Transverse colon (tissue), 4 donors: ENCODE results near the gene DGKZ. TPM values are rescaled to one million over a fixed set of nuclear protein-coding genes. Genes with fewer than 3 reads are reported as not detected.
"Not testable (repeated sequence)": the region's sequence is repeated elsewhere in the genome, so short reads cannot be mapped to it uniquely, and the experiment has no call there.

Source experiments
- DNase-seq: peaks from one replicate; pipeline ENCODE4 v3.0.0-alpha.2; 2019
- H3K27ac ChIP-seq, 4 donors: fragments of 200-600 bp; sonication (generic); 2 replicates each; pipeline ENCODE4 v1.5.1; 2016 to 2018; ENCODE audit warnings: inconsistent platforms in 4 of 4
- H3K27me3 ChIP-seq: fragments of 200-600 bp; sonication (generic); 2 replicates; pipeline ENCODE4 v1.5.1; 2017; ENCODE audit warnings: inconsistent platforms
- H3K36me3 ChIP-seq, 4 donors: fragments of 200-600 bp; sonication (generic); 2 replicates each; pipeline ENCODE4 v1.5.1; 2017 to 2019; ENCODE audit warnings: inconsistent platforms in 4 of 4
- H3K4me1 ChIP-seq, 4 donors: fragments of 200-600 bp; sonication (generic); 2 replicates each; pipeline ENCODE4 v1.5.1; 2017 to 2020; ENCODE audit warnings: inconsistent platforms in 4 of 4
- H3K4me3 ChIP-seq, 4 donors: fragments of 200-600 bp; sonication (generic); 1 replicate in 1 of 4; 2 replicates in 3 of 4; pipeline versions ENCODE4 v1.5.1 to v1.6.1; 2017 to 2019; ENCODE audit warnings: inconsistent platforms in 4 of 4
- H3K9me3 ChIP-seq, 2 donors: fragments of 200-600 bp; sonication (generic); 2 replicates each; pipeline ENCODE4 v1.5.1; 2017 to 2019; ENCODE audit warnings: inconsistent platforms in 2 of 2
- EP300 ChIP-seq: sonication (generic); formaldehyde crosslinking; IDR thresholded peaks from one replicate; pipeline ENCODE4 v1.6.1; 2017; ENCODE audit warnings: antibody characterized with exemption, low read depth
- POLR2A ChIP-seq: fragments of 450-650 bp; IDR thresholded peaks from one replicate; pipeline ENCODE4 v1.6.1; 2016; ENCODE audit warnings: antibody characterized with exemption, mild to moderate bottlenecking, moderate library complexity
- POLR2AphosphoS5 ChIP-seq, 3 donors: sonication (generic); formaldehyde crosslinking; IDR thresholded peaks; one replicate each; pipeline ENCODE4 v1.6.1; 2016; ENCODE audit warnings: antibody characterized with exemption in 3 of 3
- WGBS, 2 donors: methylation state at CpG; one replicate each; pipeline ENCODE4 v1.1.5; 2018; ENCODE audit warnings: low coverage in 1 of 2; 5-methylcytosine and 5-hydroxymethylcytosine counted together
- in situ Hi-C, 4 donors: fragments of 200-750 bp; cut with MboI; loops; one replicate each; pipeline versions ENCODE4 v1.15.0 to v1.15.1; 2017; ENCODE audit warnings: low sequenced_read_pairs in 3 of 4, low pct_ligation_motif_present in 1 of 4, low pct_unique_long_range_greater_than_20kb in 1 of 4
- intact Hi-C: fragments of 100-400 bp; cut with DNase I; formaldehyde crosslinking; loops from one replicate; pipeline ENCODE4 v1.15.1; 2023; ENCODE audit warnings: low total_unique reads
- total RNA-seq, 4 donors: library from RNA; depleted of rRNA; stranded (reverse); fragments of >200 nt; gene quantifications; one replicate each; pipeline ENCODE4 v1.1.0, GENCODE V29; 2016
- TF ChIP-seq, protein P1 (sequence below), 5 experiments: fragments of 200-600 bp in 3 of 5; fragments of 450-650 bp in 2 of 5; sonication (generic) in 3 of 5; IDR thresholded peaks; 1 replicate in 2 of 5; 2 replicates in 3 of 5; pipeline ENCODE4 v1.5.1; 2016 to 2017; ENCODE audit warnings: antibody characterized with exemption in 5 of 5, inconsistent platforms in 3 of 5, mild to moderate bottlenecking in 2 of 5, moderate library complexity in 1 of 5

DGKZ gene
- total RNA-seq, 4 donors from 2014 or later, result 56.4 to 105 (median 67.7) TPM

DNA sequence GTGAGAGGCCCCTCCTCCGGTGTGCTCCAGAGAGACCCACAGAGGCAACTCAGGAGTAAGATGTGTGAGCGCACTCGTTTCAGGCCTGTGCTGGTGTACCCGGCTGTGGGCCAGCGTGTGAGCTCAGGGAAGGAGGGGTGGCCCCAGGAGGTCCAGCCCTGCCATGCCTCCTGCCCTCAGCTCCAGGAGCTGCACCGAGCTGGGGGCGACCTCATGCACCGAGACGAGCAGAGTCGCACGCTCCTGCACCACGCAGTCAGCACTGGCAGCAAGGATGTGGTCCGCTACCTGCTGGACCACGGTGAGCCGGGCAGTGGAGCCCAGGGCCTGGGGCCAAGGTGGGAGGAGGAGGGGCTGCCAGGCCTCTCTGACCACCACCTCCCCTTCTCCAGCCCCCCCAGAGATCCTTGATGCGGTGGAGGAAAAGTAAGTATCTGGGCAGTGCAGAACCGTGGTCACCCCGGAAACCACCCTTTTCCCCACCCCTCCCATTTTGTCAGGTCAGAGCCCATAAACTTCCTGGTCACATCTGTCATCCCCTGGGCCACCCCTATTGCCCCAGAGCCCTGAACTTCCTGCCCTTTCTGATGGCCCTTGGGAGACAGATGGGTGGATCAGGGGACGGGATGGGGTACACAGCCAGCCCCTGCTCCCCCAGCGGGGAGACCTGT, 31.7 kb downstream of the DGKZ start:
- peaks cover 9 to 41% (median 32%) of the 10 kb centered on the region in 4 donors for H3K4me1 ChIP-seq
- intact Hi-C loops (no loop called here), in situ Hi-C loops (loop anchor here in 2 of 4 donors (25.0 kb wide), 1 partner anchor 158 kb away; no protein-coding TSS in a partner anchor)
- DNase-seq, result no peak
- H3K36me3 ChIP-seq, result peaks cover 0 to 16% (median 4%) of the 10 kb centered on the region in 4 donors
- H3K9me3 ChIP-seq, result no peaks in the 10 kb centered on the region
- no peak for TF ChIP-seq POLR2AphosphoS5 (IDR thresholded peaks at IDR 0.05)
- TF ChIP-seq POLR2A, result no peak
- TF ChIP-seq, protein P1, sequence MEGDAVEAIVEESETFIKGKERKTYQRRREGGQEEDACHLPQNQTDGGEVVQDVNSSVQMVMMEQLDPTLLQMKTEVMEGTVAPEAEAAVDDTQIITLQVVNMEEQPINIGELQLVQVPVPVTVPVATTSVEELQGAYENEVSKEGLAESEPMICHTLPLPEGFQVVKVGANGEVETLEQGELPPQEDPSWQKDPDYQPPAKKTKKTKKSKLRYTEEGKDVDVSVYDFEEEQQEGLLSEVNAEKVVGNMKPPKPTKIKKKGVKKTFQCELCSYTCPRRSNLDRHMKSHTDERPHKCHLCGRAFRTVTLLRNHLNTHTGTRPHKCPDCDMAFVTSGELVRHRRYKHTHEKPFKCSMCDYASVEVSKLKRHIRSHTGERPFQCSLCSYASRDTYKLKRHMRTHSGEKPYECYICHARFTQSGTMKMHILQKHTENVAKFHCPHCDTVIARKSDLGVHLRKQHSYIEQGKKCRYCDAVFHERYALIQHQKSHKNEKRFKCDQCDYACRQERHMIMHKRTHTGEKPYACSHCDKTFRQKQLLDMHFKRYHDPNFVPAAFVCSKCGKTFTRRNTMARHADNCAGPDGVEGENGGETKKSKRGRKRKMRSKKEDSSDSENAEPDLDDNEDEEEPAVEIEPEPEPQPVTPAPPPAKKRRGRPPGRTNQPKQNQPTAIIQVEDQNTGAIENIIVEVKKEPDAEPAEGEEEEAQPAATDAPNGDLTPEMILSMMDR (IDR thresholded peaks at IDR 0.05), result no peak
- TF ChIP-seq EP300, result no peak
- H3K4me3 ChIP-seq, result no peak overlapping the region
- H3K27ac ChIP-seq, result peak overlapping the region; percentile 66 to 87 (median 79)
- peaks cover 16% of the 10 kb centered on the region for H3K27me3 ChIP-seq
- 78% methylated on average over 18 of the region's 20 CpGs; no CpG with 5 or more reads in 1 of the 2 donors for WGBS, 2 donors

DNA sequence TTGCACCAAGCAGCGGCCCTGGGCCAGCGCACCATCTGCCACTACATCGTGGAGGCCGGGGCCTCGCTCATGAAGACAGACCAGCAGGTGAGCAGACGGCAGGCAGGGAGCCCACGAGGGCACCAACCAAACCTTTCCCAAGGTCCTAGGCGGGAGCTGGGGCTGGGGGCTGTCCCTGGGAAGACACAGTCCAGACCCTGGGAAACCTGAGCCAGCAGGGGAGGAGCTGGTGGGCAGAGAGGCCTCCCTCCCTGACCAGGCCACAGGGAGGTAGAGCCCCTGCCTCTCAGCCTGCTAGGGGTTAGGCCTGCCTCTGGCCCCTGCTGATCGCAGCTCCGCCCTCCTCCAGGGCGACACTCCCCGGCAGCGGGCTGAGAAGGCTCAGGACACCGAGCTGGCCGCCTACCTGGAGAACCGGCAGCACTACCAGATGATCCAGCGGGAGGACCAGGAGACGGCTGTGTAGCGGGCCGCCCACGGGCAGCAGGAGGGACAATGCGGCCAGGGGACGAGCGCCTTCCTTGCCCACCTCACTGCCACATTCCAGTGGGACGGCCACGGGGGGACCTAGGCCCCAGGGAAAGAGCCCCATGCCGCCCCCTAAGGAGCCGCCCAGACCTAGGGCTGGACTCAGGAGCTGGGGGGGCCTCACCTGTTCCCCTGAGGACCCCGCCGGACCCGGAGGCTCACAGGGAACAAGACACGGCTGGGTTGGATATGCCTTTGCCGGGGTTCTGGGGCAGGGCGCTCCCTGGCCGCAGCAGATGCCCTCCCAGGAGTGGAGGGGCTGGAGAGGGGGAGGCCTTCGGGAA, 32.4 kb downstream of the DGKZ start:
- DNase-seq, result peak; percentile 46
- H3K4me3 ChIP-seq, result peak overlapping the region in 3 of 4 donors; percentile 55 to 81 (median 61)
- peaks cover 0 to 12% (median 3%) of the 10 kb centered on the region in 4 donors for H3K36me3 ChIP-seq
- H3K9me3 ChIP-seq, intact Hi-C loops: not testable (repeated sequence)
- in situ Hi-C loops, result loop anchor here in 2 of 4 donors (25.0 kb wide), 1 partner anchor 158 kb away; no protein-coding TSS in a partner anchor
- H3K27ac ChIP-seq, result peak overlapping the region; percentile 66 to 87 (median 79)
- H3K27me3 ChIP-seq, result peaks cover 23% of the 10 kb centered on the region
- 65% methylated on average over 5 of the region's 36 CpGs; no CpG with 5 or more reads in 1 of the 2 donors for WGBS, 2 donors
- peak; percentile 34 for TF ChIP-seq POLR2A
- peak in 1 of 3 donors; percentile 3 for TF ChIP-seq POLR2AphosphoS5 (IDR thresholded peaks at IDR 0.05)
- H3K4me1 ChIP-seq, result peaks cover 9 to 47% (median 34%) of the 10 kb centered on the region in 4 donors

DNA sequence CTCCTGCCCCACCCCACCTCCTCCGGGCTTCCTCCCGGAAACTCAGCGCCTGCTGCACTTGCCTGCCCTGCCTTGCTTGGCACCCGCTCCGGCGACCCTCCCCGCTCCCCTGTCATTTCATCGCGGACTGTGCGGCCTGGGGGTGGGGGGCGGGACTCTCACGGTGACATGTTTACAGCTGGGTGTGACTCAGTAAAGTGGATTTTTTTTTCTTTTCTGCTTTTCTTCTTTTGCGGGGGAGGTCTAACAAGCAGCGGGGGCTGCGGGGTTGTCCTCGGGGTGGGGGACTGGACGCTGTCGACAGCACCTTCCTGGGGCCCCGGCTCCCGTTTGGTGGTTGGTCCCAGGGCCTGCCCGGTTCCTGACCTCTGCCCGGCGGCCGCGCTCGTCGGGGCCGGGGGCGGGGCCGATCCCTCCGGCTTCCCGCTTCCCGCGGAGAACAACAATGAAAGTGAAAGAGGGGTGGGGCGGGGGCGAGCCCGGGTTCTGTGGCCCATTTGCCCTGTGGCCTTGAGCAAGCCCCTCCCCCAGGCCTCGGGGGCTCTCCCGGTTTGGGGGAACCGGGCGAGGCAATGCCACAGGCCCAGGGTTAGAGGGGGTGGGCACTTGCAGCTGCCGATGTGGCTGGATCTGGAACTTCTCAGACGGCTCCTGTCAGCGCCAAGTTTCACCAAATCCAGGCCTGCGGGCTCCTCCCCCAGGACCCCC, 33.2 kb downstream of the DGKZ start:
- peak; percentile 87 for DNase-seq
- H3K9me3 ChIP-seq, result no peaks in the 10 kb centered on the region
- in situ Hi-C loops, result loop anchor here in 2 of 4 donors (25.0 kb wide), 1 partner anchor 157 kb away; no protein-coding TSS in a partner anchor
- peak overlapping the region; percentile 55 to 83 (median 71) for H3K4me3 ChIP-seq
- H3K27ac ChIP-seq, result peak overlapping the region; percentile 66 to 87 (median 79)
- peaks cover 0 to 5% (median 0%) of the 10 kb centered on the region in 4 donors for H3K36me3 ChIP-seq
- intact Hi-C loops, result no loop called here
- TF ChIP-seq POLR2A, result peak; percentile 25
- peak in 2 of 3 donors; percentile 21 to 36 for TF ChIP-seq POLR2AphosphoS5 (IDR thresholded peaks at IDR 0.05)
- TF ChIP-seq, protein P1 (IDR thresholded peaks at IDR 0.05), result no peak
- H3K4me1 ChIP-seq, result peaks cover 9 to 47% (median 34%) of the 10 kb centered on the region in 4 donors
- H3K27me3 ChIP-seq, result peaks cover 24% of the 10 kb centered on the region
- 1% methylated on average over 26 of the region's 45 CpGs; no CpG with 5 or more reads in 1 of the 2 donors for WGBS, 2 donors

DNA sequence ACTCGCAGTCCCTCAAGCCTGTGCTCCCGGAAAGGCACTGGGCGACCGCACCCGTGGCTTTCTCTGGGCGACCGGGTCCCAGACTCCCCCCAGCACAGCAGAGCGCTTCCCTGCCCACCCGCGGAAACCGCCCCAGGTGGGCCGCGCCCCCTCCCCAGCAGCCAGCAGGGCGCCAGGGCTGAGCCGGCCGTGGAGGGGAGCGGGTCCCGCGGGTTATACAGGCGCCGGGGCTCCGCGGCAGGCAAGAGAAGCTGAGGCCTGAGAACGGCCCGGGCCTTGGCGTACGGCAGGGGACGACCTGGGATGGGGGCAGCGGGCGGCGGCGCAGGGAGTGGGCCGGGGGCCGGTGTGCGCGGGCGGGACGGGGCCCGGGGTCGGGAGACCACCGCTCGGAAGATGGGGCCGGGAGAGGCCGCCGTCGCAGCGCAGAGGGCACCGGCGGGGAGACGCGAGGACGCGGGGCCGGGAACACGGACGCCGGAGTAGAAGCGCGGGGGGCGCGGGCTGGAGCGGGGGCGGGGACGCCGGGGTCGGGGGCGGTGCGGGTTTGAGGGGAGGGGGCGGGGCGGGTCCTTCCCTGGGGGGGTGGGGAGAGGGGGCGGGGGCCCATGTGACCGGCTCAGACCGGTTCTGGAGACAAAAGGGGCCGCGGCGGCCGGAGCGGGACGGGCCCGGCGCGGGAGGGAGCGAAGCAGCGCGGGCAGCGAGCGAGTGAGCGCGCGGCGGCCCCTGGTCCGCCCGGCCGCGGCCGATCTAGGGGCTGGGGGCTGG, 34.0 kb downstream of the DGKZ start, which contains the start of gene MDK:
Gene MDK (plus strand): TSS at position 622 of the 771 bp plus-strand sequence. CDS start 389 bp downstream, outside the sequence.
- peaks cover 29% of the 10 kb centered on the region for H3K27me3 ChIP-seq
- 1% methylated on average over 34 of the region's 96 CpGs; no CpG with 5 or more reads in 1 of the 2 donors for WGBS, 2 donors
- H3K9me3 ChIP-seq, result no peaks in the 10 kb centered on the region
- peak; percentile 39 for DNase-seq
- in situ Hi-C loops, result loop anchor here in 2 of 4 donors (25.0 kb wide), 1 partner anchor 156 kb away; no protein-coding TSS in a partner anchor
- H3K4me3 ChIP-seq, result peak within 1 kb of the TSS; percentile 55 to 83 (median 71)
- H3K36me3 ChIP-seq, result no peaks in the 10 kb centered on the region
- intact Hi-C loops, result no loop called here
- TF ChIP-seq, protein P1 (IDR thresholded peaks at IDR 0.05), result no peak
- TF ChIP-seq POLR2A, result no peak
- TF ChIP-seq EP300, result no peak
- no peak for TF ChIP-seq POLR2AphosphoS5 (IDR thresholded peaks at IDR 0.05)
- H3K4me1 ChIP-seq, result peaks cover 9 to 47% (median 34%) of the 10 kb centered on the region in 4 donors
- H3K27ac ChIP-seq, result peak within 1 kb of the TSS; percentile 66 to 87 (median 79)
